Measurements from ENCODE around the gene AQP1.

GRCh38 chr7:30901856-30902255, 9.8 kb upstream of the AQP1 start:
- TF ChIP-seq CTCF (IDR thresholded peaks at IDR 0.05; ENCODE audit: control extremely low read depth in 1 of 3, insufficient read depth in 1 of 3, low read depth in 1 of 3, low read length in 3 of 3) (no peak), POLR2AphosphoS5 (IDR thresholded peaks at IDR 0.05; ENCODE audit: low read depth, low read length) (no peak), CEBPB (IDR thresholded peaks at IDR 0.05; ENCODE audit: low read depth, low read length) (no peak), SP1 (IDR thresholded peaks at IDR 0.05; ENCODE audit: low read depth, low read length) (no peak), NRF1 (IDR thresholded peaks at IDR 0.05; ENCODE audit: low read depth, low read length) (no peak), HDAC2 (IDR thresholded peaks at IDR 0.05; ENCODE audit: borderline replicate concordance in 1 of 2, low read depth in 2 of 2, low read length in 2 of 2) (no peak), USF2 (IDR thresholded peaks at IDR 0.05; ENCODE audit: low read length) (no peak)
